Inferior parietal cortex (tissue), 1 donor: ENCODE results near the gene GRM8.

ENCODE experiments used
- DNase-seq: peaks from one replicate; pipeline ENCODE4 v3.0.0-alpha.2; 2016; ENCODE audit errors: extremely low spot score

GRM8 gene

GRCh38 chr7:127252778-127253280 lies at the start of gene GRM8:
Gene GRM8, minus strand, starts transcription at chr7:127252941.
- no peak for DNase-seq

GRCh38 chr7:127290801-127291361 lies 38.1 kb upstream of the GRM8 start:
- DNase-seq: no peak

- DNase-seq: peak; percentile 18
These were observed 37.4 kb upstream of the GRM8 start for GRCh38 chr7:127290116-127290655.

GRCh38 chr7:127287133-127287532 lies 34.4 kb upstream of the GRM8 start:
- no peak for DNase-seq

GRCh38 chr7:127270093-127270492 lies 17.4 kb upstream of the GRM8 start:
- DNase-seq: no peak

GRCh38 chr7:127266047-127266446 lies 13.3 kb upstream of the GRM8 start:
- no peak for DNase-seq

DNA sequence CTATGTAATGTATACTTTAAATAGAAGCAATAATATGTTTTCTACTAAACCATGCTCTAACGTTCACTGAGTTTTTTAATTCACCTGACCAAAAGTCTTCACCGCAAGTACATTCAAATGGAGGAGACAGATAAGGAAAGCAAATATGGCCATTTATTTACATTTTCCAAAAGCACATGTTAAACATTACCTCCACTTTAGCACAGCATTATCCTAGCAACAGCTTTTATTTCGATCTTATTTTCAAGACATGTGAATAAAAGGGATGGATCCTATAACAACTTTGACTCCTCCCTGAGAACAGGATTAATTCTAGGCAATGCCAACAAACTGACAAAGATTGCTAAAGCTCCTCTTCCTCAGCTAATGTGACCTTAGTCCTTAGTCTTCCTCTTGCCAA lies 11.5 kb upstream of the GRM8 start:
- no peak for DNase-seq

DNA sequence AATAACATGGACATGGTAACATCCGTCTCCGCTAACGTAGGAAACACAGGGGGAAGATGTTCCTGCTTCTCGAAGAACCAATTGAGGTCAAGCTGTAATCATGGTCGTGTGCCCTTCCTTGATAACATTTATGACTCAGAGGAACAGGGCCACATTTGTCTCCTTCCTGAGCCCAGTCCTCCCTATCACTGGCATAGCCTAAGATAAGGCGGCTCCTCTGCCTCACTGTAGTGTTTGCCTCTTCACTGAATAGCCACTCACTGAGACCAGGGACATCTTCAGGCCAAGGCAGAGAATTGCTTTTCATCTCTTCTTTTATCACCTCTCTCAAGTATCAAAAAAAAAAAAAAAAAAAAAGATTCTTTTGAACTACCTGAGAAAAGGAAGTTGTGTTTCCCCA lies 5.4 kb upstream of the GRM8 start:
- no peak for DNase-seq

DNA sequence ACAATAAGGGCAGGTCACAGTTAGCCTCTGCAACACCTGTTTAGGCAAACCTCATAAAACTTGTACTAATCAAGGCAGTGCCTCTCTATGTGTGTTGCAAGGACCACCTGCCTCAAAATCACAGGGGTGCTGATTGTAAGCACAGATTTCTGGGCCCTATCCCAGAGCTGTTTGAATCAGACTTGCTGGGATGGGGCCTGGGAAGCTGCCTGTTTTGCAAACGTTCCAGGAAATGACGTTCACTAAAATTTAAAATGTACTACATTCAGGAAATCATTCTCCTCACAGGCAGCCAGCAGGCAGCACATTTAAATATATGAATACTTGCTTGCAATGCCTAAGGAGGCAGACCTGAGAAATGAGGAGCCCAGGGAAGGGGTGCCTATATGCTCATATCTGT lies 4.3 kb upstream of the GRM8 start:
- no peak for DNase-seq

DNA sequence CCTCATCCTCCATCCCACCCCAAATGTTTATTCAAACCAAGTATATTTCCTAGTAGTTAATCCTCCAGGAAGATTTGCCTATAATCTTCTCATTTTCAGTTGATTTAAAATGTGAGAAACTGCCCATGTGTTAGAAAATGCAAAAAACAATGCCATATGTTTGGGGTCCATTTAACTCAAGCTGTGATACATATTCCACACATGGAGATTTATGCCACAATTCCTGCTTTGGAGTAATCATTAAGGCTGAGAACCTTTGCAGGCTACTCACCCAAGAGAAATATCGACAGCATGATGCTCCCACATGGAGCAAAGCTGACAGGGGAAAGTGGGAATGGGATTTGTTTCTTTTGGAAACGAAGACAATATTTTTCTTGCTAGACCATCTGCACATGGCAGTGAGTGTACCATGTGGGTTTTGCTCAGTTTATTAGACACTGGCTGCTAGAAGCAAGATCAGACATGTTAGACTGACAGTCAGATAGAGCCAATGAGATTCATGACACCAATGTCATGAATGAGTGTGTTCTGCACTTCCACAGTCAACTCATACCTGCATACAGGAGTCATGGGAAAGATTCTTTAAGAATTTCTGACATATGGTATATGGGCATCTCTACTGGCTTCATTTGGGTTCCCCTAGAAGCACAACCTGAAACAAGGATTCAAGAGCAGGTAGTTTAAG lies 3.4 kb upstream of the GRM8 start:
- no peak for DNase-seq

DNA sequence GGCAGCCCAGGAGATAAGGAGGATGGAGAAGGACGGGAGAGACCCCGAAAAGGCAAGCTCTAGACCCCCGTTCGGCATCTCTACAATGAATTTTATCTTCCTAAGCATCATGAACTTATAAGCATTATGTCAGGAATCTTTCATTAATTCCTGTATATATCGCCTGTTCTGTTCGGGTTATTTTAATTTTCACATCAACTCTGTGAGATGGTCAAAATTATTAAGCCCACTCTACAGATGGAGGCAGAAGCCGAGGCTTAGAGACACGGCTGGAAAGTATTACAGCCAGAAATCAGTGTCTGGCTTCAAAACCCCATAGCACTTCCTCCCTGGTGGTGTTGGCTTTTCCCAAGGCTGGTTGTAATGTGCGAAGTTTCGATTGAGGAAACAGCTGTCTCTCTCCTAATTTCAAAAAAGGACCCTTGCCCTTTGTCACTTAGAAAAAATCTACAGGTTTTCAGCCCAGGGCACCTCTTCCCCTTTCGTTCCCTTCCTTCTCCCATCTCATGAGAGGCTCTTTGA lies 1.5 kb upstream of the GRM8 start:
- no peak for DNase-seq

GRCh38 chr7:127253281-127254162 lies 781 bp upstream of the GRM8 start:
- peak; percentile 72 for DNase-seq

DNA sequence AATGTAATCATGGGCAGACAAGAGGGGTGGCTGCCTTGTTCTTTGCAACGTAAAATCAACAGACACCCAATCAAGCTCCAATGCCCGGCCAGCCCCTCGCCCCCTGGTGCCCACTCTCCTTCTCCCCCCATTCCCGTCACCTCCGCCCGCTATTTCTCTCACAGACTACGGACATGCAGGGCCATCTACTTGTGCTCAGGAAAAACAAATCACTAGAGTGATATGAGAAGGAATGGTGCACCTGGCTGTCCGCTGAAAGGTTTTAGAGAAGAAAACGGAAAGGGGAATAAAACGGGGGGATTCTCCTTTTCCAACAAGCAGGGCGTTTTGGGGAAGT lies 396 bp downstream of the GRM8 start:
- no peak for DNase-seq

DNA sequence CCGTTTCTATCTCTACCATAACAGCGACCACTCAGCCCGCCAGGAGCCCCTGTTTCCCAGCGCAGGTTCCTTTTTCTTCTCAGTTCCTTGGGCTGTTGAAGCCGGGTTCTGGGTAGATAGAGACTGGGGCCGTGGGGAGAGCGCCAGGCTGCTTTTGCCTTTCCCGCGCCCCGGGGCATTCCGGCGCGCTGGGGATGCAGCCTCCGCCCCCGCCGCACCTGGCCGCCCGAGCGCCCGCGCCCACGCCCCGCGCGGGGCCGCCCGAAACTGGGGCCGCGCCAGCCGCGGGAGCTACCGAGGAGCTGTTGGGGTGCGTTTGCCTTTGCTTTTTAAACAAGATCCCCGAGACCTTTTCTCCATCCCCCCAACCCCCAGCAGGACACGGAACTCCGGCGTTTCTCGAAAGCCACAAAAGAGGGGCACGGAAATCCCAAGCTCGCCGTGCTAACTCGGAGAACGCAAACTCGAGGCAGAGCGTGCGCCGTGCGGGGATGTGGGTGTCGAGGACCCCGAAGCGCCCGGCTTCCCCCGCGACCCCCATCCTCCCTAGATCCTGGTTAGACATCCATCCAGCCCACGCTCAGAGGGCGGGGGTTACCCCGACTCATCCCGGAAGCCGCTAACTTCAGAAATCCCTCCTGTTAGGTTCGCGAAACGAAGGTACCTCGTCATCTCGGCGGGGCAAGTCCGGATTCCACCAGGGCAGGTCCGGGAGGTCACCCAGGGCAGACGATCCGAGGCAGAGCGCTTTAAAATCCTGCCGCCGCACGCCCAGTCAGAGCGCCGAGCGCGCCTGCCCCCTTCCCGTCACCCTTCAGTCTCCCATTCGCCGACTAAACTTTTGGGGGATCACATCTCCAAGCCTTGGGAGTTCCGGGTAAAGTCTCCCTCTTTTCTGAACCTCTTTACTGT lies 1.0 kb downstream of the GRM8 start:
- no peak for DNase-seq

- no peak for DNase-seq
These were observed 1.7 kb downstream of the GRM8 start for GRCh38 chr7:127251036-127251464.

GRCh38 chr7:127250312-127251035 lies 2.3 kb downstream of the GRM8 start:
- DNase-seq: peak; percentile 49

- DNase-seq: no peak
These were observed 7.1 kb downstream of the GRM8 start for GRCh38 chr7:127245607-127246006.

- no peak for DNase-seq
These were observed 7.7 kb downstream of the GRM8 start for GRCh38 chr7:127245002-127245401.

DNA sequence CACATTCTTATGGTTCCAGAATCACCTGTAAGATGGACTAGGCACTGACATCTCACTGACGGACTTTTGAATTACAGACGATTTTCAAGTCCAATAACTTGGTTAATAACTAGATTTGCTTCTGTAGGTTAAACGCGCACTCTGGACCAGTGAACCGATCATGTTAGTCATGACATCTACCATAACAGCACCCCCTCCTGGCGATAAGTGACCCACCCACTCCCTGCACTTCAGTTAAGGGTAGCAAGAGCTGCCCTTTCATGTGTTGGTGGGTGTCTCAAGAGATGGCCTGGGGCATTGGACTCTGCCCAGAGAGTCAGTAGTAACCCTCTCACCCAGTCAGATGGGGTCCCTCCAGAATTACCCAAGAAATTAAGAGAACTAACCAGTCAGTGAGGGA lies 12.9 kb downstream of the GRM8 start:
- DNase-seq: no peak

DNA sequence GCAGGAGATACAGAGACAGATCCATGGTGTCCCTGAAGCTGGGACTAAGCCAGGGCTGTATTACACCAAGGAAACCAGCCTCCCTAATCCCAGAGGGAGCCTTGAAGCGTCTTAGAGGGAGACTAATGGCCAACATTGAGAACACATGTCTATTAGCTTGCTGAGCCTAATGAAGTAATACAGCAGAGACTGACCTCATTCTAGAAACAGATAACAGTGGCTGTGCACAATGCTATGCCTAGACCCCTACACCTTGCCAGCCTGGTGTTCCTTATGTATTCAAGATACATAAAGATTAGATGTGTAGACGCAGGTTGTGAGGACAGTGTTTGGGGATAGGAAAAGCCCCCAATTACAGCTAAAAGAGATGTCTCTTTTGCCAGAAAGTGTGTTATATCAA lies 19.1 kb downstream of the GRM8 start:
- no peak for DNase-seq
